Subcutaneous adipose tissue (tissue), 4 donors: ENCODE results near the gene LINS1. TPM values are rescaled to one million over a fixed set of nuclear protein-coding genes. Genes with fewer than 3 reads are reported as not detected.

Source experiments
- total RNA-seq, 4 donors: library from RNA; depleted of rRNA; stranded (reverse); fragments of >200 nt; gene quantifications; one replicate each; pipeline ENCODE4 v1.1.0, GENCODE V29; 2016
- TF ChIP-seq, protein P1 (sequence below): fragments of 450-650 bp; IDR thresholded peaks from one replicate; pipeline ENCODE4 v1.5.1; 2016; ENCODE audit warnings: low read depth, mild to moderate bottlenecking, control low read depth, antibody characterized with exemption, moderate library complexity

The LINS1 gene
- total RNA-seq, 4 donors from 2014 or later = 18.5 to 31.0 (median 22.2) TPM

DNA sequence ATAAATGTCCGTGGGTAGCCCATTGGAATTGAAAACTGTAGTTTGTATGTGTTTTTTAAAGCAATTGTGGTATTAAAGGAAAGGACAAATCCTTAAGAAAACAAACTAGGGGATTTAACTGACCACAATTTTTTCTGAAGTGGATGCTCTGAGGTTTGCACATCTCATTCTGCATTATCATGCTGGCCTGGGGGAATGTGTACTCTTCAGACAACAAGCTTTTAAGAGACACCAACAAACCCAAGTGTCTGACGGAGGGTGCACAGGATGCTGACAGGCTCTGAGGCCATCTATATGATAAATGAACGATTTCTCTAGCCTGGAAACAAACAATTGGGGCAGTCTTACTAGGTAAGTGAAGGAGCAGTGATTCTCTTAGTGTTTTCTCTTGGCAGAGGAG lies 9.1 kb downstream of the LINS1 start:
- TF ChIP-seq, protein P1, sequence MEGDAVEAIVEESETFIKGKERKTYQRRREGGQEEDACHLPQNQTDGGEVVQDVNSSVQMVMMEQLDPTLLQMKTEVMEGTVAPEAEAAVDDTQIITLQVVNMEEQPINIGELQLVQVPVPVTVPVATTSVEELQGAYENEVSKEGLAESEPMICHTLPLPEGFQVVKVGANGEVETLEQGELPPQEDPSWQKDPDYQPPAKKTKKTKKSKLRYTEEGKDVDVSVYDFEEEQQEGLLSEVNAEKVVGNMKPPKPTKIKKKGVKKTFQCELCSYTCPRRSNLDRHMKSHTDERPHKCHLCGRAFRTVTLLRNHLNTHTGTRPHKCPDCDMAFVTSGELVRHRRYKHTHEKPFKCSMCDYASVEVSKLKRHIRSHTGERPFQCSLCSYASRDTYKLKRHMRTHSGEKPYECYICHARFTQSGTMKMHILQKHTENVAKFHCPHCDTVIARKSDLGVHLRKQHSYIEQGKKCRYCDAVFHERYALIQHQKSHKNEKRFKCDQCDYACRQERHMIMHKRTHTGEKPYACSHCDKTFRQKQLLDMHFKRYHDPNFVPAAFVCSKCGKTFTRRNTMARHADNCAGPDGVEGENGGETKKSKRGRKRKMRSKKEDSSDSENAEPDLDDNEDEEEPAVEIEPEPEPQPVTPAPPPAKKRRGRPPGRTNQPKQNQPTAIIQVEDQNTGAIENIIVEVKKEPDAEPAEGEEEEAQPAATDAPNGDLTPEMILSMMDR = no peak

DNA sequence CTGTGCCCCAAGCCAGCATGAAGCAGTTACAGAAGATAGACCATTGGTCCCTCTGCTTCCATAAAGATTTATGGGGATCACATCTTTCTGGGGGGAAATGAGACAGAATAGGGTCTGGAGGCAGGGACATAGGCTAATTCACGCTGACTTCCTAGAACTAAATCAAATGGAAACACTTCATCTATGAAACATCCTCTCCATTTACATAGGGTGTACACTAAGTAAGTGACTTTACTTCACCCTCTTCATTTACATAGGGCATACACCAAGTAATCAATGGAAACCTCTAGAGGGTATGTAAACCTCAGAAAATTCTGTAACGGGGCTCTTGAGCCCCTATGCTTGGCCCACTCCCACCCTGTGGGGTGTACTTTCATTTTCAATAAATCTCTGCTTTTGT lies 10.1 kb downstream of the LINS1 start:
- TF ChIP-seq, protein P1 = no peak

DNA sequence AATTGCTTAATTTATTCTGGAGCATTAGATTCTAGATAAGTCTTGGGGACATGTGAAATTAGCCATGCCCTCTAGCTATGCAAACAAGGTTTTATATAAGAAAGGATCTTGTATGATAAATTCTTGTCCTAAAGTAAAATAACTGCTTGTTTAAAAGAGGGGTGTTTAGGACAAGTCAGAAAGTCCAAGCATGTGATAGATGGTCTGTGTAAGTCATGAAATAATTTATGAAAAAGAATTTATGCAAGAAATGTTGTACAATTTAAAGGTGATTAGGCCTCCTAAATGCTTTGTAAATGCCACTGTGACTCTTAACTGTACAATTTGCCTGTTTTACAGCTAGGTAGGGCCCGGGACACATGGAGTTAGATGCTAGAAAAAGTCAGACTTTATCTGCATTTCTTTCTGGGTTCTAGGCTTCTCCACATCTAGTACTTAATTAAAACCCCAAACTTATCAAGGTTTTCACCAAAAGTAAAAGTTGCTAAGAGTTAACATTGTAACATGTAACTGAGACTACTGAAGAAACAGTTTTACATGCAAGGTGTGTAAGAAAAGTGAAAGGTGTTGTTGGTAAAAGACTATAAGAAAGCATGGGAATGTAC lies 13.2 kb downstream of the LINS1 start:
- TF ChIP-seq, protein P1 = no peak

DNA sequence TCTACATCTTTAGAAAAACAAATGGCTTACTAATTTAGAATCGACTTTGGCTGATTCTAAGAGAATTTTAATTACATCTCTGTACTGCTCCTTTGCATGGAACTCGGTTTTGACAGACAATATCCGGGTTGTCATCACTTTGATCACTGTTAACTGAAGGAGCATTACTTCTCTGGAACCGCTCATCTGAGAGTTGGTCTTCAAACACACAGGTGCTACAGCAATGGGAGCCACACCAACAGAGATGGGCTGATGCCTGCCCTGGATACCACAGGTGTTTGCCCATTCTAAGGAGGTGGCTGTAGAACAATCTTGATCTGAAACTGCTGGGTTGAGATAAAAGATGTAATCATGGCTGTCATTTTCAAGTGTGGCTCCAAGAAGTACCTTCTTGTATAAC lies 21.6 kb downstream of the LINS1 start:
- TF ChIP-seq, protein P1 = no peak

- TF ChIP-seq, protein P1 = no peak
Measured at GRCh38 chr15:100573526-100573925, 28.5 kb downstream of the LINS1 start.

DNA sequence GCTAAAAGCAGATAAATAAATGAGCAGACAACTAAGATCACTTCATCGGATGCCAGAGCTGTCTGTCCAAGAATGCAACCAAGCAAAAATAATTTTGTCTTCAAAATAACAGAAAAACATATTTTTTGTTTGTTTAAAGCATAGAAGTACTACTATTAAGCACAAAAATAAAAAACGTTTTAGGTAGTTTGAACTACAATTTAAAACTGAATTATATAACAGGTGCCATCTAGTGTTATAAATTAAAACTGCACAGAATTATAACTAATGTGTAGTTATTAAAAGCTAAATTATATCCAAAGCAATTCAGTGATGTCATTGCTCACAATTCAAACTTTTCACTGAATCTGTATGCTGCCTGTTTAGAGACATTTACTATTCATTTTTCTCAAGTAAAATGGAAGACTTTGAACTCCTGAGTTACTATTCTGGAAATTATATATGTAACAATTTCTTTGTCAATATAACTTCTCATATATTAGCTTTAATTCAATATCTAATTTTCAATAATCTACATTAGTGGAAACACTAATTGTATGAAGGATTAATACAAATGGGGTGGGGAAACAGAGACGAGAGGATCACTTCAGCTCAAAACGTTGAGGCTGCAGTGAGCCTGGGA lies 29.5 kb downstream of the LINS1 start:
- TF ChIP-seq, protein P1 = no peak

DNA sequence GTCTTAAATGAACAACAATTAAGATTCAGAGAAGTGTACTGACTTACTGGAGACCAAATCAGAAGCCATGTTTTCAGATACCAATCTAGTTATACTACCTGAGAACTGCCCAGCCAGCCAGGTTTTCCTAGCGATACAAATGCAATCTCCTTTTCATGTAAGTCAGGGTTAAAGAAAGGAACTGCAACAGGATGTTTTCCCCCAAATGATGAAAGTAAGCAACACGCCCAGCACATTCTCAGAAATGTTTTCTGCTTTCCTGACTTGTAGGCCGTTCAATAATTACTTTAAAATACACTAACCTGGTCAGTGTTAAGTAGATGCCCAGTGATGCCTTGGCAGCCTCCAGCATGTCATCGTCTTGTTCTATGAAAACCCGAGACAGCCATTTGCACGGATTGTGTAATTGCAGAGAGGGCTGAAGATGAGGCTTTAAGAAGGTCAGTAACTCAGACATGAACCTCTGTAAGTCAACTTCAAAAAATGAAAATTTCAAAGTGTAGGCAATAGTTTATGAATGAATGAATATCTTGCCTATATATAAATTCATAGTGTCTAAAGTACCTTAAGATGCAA lies 30.3 kb downstream of the LINS1 start:
- TF ChIP-seq, protein P1 = no peak
